Mesothelial cell of epicardium (in vitro differentiated cells): ENCODE data around the gene GPC3. TPM values are rescaled to one million over a fixed set of nuclear protein-coding genes. Genes with fewer than 3 reads are reported as not detected.

Experiments
- DNase-seq, 2 experiments: peaks; one replicate each; pipeline ENCODE4 v3.0.0; 2021; ENCODE audit warnings: low spot score in 2 of 2; ENCODE audit not compliant: unreplicated experiment in 2 of 2
- H3K27ac Mint-ChIP-seq: 2 replicates; pipeline ENCODE4 v1.8.0; 2021; ENCODE audit warnings: mixed read lengths
- H3K27me3 Mint-ChIP-seq: 2 replicates; pipeline ENCODE4 v1.8.0; 2021; ENCODE audit warnings: low read depth, mixed read lengths
- H3K36me3 Mint-ChIP-seq: 2 replicates; pipeline ENCODE4 v1.8.0; 2021; ENCODE audit warnings: mixed read lengths
- H3K4me1 Mint-ChIP-seq: 2 replicates; pipeline ENCODE4 v1.8.0; 2021; ENCODE audit warnings: mixed read lengths
- H3K4me3 Mint-ChIP-seq: 2 replicates; pipeline ENCODE4 v1.8.0; 2021; ENCODE audit warnings: mild to moderate bottlenecking, moderate library complexity, mixed read lengths
- H3K9me3 Mint-ChIP-seq: 2 replicates; pipeline ENCODE4 v1.8.0; 2021; ENCODE audit warnings: mixed read lengths
- total RNA-seq: library from RNA; stranded (reverse); gene quantifications from 3 replicates; pipeline ENCODE4 v1.2.1, GENCODE V29; 2021
- TF ChIP-seq, protein P1 (sequence below): fragments of 200-600 bp; sonication (generic); IDR thresholded peaks from one replicate; pipeline ENCODE4 v1.5.0; 2021; ENCODE audit warnings: antibody characterized with exemption; ENCODE audit not compliant: unreplicated experiment

Gene GPC3
- total RNA-seq, 1 donor from 2014 or later: 864 TPM

DNA sequence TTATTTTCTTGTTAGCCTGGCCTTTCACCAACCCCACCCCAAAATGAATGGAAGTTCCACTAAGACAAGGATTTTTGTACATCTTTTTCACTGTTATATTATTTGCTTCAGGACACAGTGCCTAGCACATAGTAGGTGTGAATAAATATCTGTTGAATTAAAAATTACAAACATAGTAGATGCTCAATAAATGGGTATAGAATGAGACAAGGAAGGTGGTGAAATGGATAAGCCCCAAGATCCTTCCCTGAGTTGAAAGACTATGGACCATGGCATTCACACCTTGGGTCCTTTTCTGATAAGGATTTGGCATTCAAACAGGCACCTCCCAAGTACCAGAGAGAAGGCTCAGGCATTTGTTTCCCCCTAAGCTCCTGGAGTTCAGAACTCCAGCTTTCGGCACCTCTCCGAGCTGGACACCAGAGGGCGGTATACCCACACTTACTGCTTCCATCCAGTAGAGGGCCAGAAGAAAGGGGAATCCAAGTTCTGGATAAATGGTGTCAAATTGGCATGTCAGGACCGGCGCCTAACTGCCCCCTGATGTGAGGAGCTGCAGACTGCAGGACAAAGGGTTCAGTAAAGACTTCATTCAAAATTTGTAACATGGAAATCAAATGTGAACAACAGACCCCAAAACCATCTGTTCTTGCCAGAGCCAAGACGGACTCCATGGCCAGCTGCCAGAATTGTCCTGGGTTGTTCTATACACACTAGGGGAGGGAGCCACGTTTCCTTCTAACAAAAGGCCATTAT lies 193.0 kb downstream of the GPC3 start:
- Mint-ChIP-seq H3K27ac (peak overlapping the region; percentile 90), H3K4me3 (peak overlapping the region; percentile 69), H3K27me3 (no peaks in the 10 kb centered on the region), H3K9me3 (no peaks in the 10 kb centered on the region), H3K36me3 (peaks cover 3% of the 10 kb centered on the region), H3K4me1 (peaks cover 82% of the 10 kb centered on the region)
- TF ChIP-seq, protein P1, sequence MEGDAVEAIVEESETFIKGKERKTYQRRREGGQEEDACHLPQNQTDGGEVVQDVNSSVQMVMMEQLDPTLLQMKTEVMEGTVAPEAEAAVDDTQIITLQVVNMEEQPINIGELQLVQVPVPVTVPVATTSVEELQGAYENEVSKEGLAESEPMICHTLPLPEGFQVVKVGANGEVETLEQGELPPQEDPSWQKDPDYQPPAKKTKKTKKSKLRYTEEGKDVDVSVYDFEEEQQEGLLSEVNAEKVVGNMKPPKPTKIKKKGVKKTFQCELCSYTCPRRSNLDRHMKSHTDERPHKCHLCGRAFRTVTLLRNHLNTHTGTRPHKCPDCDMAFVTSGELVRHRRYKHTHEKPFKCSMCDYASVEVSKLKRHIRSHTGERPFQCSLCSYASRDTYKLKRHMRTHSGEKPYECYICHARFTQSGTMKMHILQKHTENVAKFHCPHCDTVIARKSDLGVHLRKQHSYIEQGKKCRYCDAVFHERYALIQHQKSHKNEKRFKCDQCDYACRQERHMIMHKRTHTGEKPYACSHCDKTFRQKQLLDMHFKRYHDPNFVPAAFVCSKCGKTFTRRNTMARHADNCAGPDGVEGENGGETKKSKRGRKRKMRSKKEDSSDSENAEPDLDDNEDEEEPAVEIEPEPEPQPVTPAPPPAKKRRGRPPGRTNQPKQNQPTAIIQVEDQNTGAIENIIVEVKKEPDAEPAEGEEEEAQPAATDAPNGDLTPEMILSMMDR: peak; percentile 99
- peak; percentile 55 to 81 for DNase-seq

DNA sequence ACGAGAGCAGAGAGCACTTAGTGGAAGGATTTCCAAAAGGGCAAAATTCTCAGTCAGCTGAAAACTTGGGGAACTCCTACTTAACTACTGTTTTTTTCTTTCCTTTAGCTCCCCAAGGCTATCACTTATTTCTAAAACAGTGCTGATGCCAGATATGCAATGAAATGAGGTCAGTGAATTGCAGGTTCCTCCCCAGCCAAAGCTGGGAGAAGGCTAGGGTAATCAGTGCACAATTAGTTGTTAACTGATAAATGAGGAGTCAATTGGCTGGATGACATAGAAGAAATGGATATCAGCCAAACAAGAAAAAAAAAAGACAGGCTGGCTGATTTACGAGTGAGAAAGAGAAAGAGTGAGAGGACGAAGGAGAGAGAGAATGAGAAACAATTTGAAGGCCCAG lies 195.6 kb downstream of the GPC3 start:
- H3K27me3 Mint-ChIP-seq: no peaks in the 10 kb centered on the region
- H3K9me3 Mint-ChIP-seq: no peaks in the 10 kb centered on the region
- no peak overlapping the region for H3K4me3 Mint-ChIP-seq
- DNase-seq: no peak
- peaks cover 69% of the 10 kb centered on the region for H3K4me1 Mint-ChIP-seq
- peaks cover 3% of the 10 kb centered on the region for H3K36me3 Mint-ChIP-seq
- peak overlapping the region; percentile 78 for H3K27ac Mint-ChIP-seq
- TF ChIP-seq, protein P1: no peak

DNA sequence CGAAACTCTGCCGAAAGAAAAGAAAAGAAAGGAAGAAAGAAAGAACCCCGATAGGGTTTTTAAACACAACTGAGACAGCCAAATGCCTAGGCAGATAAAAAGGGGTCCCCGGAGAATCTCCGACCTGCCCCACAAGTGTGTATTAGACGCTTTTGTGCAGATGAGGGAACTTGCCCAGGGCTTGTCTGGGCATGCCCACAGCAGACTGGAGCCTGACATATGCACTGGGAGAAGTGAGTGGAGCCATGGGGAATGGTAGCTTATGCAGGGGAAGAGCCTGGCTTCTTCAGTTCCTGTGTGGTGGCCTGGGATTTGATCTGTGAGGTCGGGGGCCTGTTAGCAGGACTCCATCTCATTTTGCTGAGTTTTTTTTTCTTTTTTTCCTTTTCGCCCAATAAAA lies 199.0 kb downstream of the GPC3 start:
- Mint-ChIP-seq H3K4me1 (peaks cover 68% of the 10 kb centered on the region), H3K4me3 (no peak overlapping the region), H3K27ac (peak overlapping the region; percentile 10), H3K27me3 (no peaks in the 10 kb centered on the region), H3K36me3 (peaks cover 3% of the 10 kb centered on the region), H3K9me3 (no peaks in the 10 kb centered on the region)
- TF ChIP-seq, protein P1: no peak
- no peak for DNase-seq

DNA sequence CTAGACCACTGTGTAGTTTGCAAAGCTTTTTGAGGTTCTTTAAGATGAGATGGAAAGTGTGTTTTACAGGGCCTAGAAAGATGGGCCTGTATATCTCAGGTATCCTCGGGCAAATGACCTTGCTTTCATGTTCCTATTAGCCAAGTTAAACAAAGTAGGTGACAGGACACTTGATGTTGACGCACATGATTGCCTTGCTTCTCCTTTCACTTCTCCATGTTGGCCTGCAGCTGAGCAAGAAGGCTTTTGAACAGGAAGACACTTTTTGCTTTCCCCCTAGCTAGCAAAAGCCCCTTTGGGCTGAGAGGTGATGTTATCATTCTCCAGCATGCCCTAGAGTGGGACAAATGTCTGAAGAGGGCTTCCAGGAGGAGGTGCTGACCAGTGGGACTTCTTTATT lies 202.1 kb downstream of the GPC3 start:
- no peaks in the 10 kb centered on the region for H3K9me3 Mint-ChIP-seq
- DNase-seq: no peak
- peaks cover 45% of the 10 kb centered on the region for H3K4me1 Mint-ChIP-seq
- no peak overlapping the region for H3K4me3 Mint-ChIP-seq
- H3K36me3 Mint-ChIP-seq: peaks cover 3% of the 10 kb centered on the region
- TF ChIP-seq, protein P1: no peak
- H3K27ac Mint-ChIP-seq: peak overlapping the region; percentile 48
- no peaks in the 10 kb centered on the region for H3K27me3 Mint-ChIP-seq

DNA sequence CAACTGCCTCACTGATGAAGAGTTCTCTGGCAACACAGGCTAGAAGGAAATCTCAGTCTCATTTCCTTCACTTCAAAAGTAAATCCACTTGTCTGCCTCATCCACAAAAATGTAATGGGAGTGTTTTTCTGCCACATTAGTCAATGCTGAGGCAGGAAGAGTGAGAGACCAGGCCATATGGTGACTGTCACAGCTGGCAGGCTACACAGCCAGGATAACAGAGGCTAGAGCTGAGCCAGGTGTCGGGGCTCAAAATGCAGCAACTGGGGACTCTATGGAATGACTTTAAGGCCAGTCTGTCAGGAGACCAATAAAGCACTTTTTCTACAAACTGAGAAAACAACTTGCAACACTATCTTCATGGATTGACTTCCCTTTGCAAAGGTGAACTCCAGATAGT lies 204.2 kb downstream of the GPC3 start:
- peak overlapping the region; percentile 32 for H3K27ac Mint-ChIP-seq

More for the DNA sequence above, 204.2 kb downstream of the GPC3 start:
- TF ChIP-seq, protein P1: no peak
- DNase-seq: no peak
- Mint-ChIP-seq H3K9me3 (no peaks in the 10 kb centered on the region), H3K4me3 (no peak overlapping the region), H3K27me3 (no peaks in the 10 kb centered on the region), H3K36me3 (peaks cover 7% of the 10 kb centered on the region), H3K4me1 (peaks cover 37% of the 10 kb centered on the region)
